Prostate gland (tissue), 2 donors: ENCODE results near the gene JARID2. TPM values are rescaled to one million over a fixed set of nuclear protein-coding genes. Genes with fewer than 3 reads are reported as not detected.
A peak's percentile ranks its signal among the peaks of the same experiment; 100 is the strongest.

Experiments used
- DNase-seq: peaks from one replicate; pipeline ENCODE4 v3.0.0-alpha.2; 2019; ENCODE audit warnings: low spot score
- H3K27ac ChIP-seq, 2 donors: fragments of 200-600 bp; sonication (generic); 2 replicates each; pipeline ENCODE4 v1.5.1; 2017 to 2019
- H3K27me3 ChIP-seq: fragments of 200-600 bp; sonication (generic); replicated peaks from 2 replicates; pipeline ENCODE4 v1.5.1; 2019; ENCODE audit not compliant: insufficient read depth
- H3K36me3 ChIP-seq, 2 donors: fragments of 200-600 bp; sonication (generic); 1 replicate in 1 of 2; 2 replicates in 1 of 2; pipeline versions ENCODE4 v1.5.1 to v1.8.1; 2017 to 2019
- H3K4me1 ChIP-seq: fragments of 200-600 bp; sonication (generic); replicated peaks from 2 replicates; pipeline ENCODE4 v1.5.1; 2019
- H3K4me3 ChIP-seq, 2 donors: fragments of 200-600 bp; sonication (generic); 2 replicates each; pipeline ENCODE4 v1.5.1; 2017 to 2019
- H3K9me3 ChIP-seq: fragments of 200-600 bp; sonication (generic); 2 replicates; pipeline ENCODE4 v1.5.1; 2017
- POLR2A ChIP-seq: fragments of 450-650 bp; IDR thresholded peaks from one replicate; pipeline ENCODE4 v1.6.1; 2016; ENCODE audit warnings: antibody characterized with exemption, mild to moderate bottlenecking
- POLR2AphosphoS5 ChIP-seq: sonication (generic); formaldehyde crosslinking; IDR thresholded peaks from one replicate; pipeline ENCODE4 v1.6.1; 2017; ENCODE audit warnings: antibody characterized with exemption
- WGBS: methylation state at CpG from one replicate; pipeline ENCODE4 v1.1.5; 2018; 5-methylcytosine and 5-hydroxymethylcytosine counted together
- intact Hi-C: fragments of 100-400 bp; cut with DNase I; formaldehyde crosslinking; loops from one replicate; pipeline ENCODE4 v1.14.2; 2022
- total RNA-seq, 2 donors: library from RNA; depleted of rRNA; stranded (reverse); fragments of >200 nt; gene quantifications; one replicate each; pipeline ENCODE4 v1.1.0, GENCODE V29; 2016
- TF ChIP-seq, protein P1 (sequence below), 4 experiments: fragments of 200-600 bp in 2 of 4; fragments of 450-650 bp in 2 of 4; sonication (generic) in 2 of 4; IDR thresholded peaks; 1 replicate in 3 of 4; 2 replicates in 1 of 4; pipeline ENCODE4 v1.5.1; 2016 to 2019; ENCODE audit warnings: antibody characterized with exemption in 4 of 4, mild to moderate bottlenecking in 2 of 4, moderate library complexity in 2 of 4

The JARID2 gene
- total RNA-seq, 2 donors from 2014 or later, result 7.7 to 35.4 TPM

DNA sequence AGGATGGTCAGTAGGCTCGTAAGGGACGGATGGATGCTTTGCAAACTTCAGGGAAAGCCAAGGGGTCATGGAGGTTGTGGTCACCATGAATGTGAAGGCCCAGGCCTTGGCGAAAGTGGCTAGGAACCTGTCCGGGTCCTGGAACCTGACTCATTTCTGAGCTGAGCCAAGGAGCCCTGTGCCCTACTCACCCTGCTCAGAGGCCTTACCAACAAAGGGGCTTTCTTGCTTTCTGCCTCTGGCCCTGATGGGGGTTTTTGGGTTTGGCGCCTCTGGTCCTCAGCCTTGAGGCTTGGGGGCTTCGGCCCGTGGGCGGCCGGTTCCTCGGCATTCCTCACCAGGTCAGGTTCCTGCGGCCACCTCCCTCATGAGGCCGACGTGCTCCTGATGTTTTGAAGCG, 261.9 kb downstream of the JARID2 start:
- intact Hi-C loops, result no loop called here
- peaks cover 19% of the 10 kb centered on the region for H3K4me1 ChIP-seq
- no peak for TF ChIP-seq POLR2A
- TF ChIP-seq POLR2AphosphoS5, result no peak
- 94% methylated on average over 14 of the region's 14 CpGs for WGBS
- no peaks in the 10 kb centered on the region for H3K27me3 ChIP-seq
- no peak for DNase-seq
- H3K4me3 ChIP-seq, result no peak overlapping the region
- H3K9me3 ChIP-seq, result no peaks in the 10 kb centered on the region
- no peaks in the 10 kb centered on the region for H3K36me3 ChIP-seq
- no peak overlapping the region for H3K27ac ChIP-seq

DNA sequence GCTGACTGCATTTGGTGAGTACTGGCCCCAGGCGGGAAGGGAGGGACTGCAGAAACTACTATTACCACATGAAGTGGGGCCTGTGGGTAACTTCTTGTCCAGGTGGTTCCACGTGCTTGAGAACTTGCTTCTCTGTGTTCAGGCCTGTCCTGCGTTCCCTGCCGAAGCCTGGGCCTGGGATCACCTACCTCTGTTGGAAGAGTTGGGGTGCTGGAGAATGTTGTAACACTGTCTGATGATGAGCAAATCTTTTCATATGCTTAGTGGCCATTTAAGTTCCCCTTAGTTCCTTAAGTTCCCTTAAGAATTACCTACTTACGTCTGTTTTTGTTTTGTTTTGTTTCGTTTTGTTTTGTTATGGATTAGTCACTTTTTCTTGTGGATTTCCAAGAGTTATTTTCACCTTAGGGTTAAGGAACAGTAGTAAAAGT, 262.6 kb downstream of the JARID2 start:
- no peaks in the 10 kb centered on the region for H3K9me3 ChIP-seq
- no peaks in the 10 kb centered on the region for H3K27me3 ChIP-seq
- DNase-seq, result no peak
- H3K4me3 ChIP-seq, result no peak overlapping the region
- 92% methylated on average over 6 of the region's 6 CpGs for WGBS
- H3K4me1 ChIP-seq, result peaks cover 19% of the 10 kb centered on the region
- H3K36me3 ChIP-seq, result no peaks in the 10 kb centered on the region
- H3K27ac ChIP-seq, result no peak overlapping the region
- TF ChIP-seq, protein P1, sequence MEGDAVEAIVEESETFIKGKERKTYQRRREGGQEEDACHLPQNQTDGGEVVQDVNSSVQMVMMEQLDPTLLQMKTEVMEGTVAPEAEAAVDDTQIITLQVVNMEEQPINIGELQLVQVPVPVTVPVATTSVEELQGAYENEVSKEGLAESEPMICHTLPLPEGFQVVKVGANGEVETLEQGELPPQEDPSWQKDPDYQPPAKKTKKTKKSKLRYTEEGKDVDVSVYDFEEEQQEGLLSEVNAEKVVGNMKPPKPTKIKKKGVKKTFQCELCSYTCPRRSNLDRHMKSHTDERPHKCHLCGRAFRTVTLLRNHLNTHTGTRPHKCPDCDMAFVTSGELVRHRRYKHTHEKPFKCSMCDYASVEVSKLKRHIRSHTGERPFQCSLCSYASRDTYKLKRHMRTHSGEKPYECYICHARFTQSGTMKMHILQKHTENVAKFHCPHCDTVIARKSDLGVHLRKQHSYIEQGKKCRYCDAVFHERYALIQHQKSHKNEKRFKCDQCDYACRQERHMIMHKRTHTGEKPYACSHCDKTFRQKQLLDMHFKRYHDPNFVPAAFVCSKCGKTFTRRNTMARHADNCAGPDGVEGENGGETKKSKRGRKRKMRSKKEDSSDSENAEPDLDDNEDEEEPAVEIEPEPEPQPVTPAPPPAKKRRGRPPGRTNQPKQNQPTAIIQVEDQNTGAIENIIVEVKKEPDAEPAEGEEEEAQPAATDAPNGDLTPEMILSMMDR (IDR thresholded peaks at IDR 0.05), result no peak
- TF ChIP-seq POLR2A (no peak), POLR2AphosphoS5 (no peak)
- intact Hi-C loops, result no loop called here

DNA sequence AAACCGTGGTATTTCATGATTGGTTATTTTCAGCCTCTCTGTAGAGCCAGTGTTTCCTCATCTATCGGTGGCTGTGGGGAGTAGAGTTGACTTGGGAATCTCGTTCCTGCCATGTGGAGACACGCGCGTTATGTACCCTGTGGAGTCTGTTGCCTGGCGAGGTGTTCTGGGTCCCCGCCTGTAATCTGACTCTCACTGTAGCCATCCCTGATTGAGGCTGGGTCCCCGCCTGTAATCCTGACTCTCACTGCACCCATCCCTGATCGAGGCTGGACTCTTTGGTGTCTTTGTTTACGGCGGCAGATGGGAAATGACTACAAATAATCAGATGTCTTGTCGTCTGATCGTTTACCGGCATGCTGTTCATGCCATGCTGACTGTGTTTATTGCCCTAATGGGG, 263.1 kb downstream of the JARID2 start:
- no peak for DNase-seq
- intact Hi-C loops, result no loop called here
- no peaks in the 10 kb centered on the region for H3K36me3 ChIP-seq
- no peaks in the 10 kb centered on the region for H3K9me3 ChIP-seq
- no peak overlapping the region for H3K27ac ChIP-seq
- no peak overlapping the region for H3K4me3 ChIP-seq
- peaks cover 17% of the 10 kb centered on the region for H3K4me1 ChIP-seq
- no peak for TF ChIP-seq POLR2AphosphoS5
- TF ChIP-seq, protein P1 (IDR thresholded peaks at IDR 0.05), result no peak
- no peak for TF ChIP-seq POLR2A
- H3K27me3 ChIP-seq, result no peaks in the 10 kb centered on the region
- 82% methylated on average over 15 of the region's 15 CpGs for WGBS

DNA sequence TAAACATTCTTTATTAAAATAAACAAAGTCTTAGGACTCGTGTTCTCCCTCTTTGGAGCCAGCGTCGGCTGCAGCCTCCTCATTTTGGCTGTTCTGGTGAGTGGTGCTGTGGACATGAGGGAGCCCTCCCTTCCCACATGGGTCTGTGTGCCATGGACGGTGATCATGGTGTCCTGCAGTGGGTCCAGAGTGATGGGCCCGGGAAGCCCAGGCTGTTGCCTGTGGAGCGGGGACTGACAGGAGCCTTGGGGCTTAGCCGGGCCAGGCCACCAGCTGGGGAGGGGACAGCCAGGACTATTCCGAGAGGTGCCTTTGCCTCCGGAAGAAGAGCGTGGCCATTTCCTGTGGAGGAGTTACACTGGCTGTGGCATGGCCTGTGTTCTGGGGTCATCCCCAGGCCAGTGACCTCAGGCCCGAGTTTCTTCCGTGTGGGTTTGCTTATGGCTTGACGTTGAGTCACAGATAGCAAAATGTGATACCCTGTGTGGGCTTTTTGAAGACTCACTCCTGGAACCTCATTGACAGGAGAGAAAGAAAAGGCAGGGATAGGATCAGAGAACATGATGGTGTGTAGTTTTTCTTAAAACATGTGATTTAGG, 263.6 kb downstream of the JARID2 start:
- H3K4me3 ChIP-seq, result no peak overlapping the region
- DNase-seq, result no peak
- no peaks in the 10 kb centered on the region for H3K9me3 ChIP-seq
- no peaks in the 10 kb centered on the region for H3K27me3 ChIP-seq
- H3K27ac ChIP-seq, result no peak overlapping the region
- intact Hi-C loops, result no loop called here
- peaks cover 12% of the 10 kb centered on the region for H3K4me1 ChIP-seq
- no peak for TF ChIP-seq POLR2AphosphoS5
- H3K36me3 ChIP-seq, result no peaks in the 10 kb centered on the region
- 75% methylated on average over 13 of the region's 13 CpGs for WGBS

DNA sequence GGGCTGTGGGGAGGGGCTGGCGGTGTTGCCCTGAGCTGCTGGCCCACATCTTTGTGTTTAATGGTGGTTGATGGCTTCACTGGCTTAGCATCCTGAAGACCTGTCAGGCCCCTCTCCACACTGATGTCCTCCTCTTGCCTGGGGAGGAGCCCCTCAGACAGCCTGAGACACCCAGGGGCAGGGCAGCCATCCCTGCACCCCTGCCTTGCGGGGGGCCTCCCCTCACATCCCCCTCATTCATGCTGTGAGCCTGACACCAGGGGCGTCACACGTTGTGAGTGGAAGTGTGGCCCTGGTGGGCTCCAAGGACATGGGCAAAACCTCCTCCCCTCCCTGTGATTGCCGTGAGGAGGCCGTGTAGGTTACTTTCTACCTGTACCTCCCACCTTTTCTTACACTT, 264.3 kb downstream of the JARID2 start:
- Histone ChIP-seq H3K9me3 (no peaks in the 10 kb centered on the region), H3K27ac (no peak overlapping the region), H3K36me3 (no peaks in the 10 kb centered on the region), H3K4me1 (peaks cover 10% of the 10 kb centered on the region), H3K4me3 (no peak overlapping the region), H3K27me3 (no peaks in the 10 kb centered on the region)
- intact Hi-C loops, result no loop called here
- 97% methylated on average over 6 of the region's 6 CpGs for whole genome bisulfite sequencing
- DNase-seq, result no peak
- no peak for TF ChIP-seq POLR2A
- TF ChIP-seq POLR2AphosphoS5, result no peak
- TF ChIP-seq, protein P1 (IDR thresholded peaks at IDR 0.05), result no peak

DNA sequence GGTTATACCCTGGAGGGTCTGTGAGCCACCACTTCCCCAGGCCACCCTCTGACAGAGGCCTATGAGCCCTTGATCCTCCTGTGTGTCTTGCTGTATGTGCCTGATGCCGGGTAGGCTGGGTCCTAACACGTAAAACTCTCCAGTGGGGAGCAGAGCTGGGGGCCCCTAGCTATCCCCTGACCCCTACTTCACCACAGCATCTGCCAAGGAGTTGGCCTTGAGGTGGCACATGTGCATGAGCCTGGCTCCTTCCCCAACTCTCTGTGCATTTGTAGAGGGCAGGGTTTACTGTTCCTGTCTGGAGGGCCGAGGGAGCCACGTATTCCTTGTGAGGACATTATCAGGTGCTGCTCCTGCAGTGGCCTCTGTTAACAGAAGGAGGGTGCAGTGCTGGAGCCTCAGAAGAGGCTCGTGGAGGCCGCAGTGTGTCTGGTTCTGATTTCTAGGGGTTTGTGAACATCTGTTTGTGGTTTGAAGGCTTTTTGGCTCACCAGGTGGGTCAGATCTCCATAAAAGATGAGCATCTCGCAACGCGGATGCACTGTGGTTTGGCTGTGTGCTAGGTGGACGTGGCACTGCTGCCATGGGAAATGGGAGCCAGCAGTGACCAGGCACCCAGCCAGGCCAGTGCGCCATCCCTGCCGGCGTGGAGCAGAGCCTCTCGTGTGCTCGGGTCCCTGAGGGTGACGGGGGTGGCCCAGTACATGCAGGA, 264.8 kb downstream of the JARID2 start:
- intact Hi-C loops, result no loop called here
- no peaks in the 10 kb centered on the region for H3K27me3 ChIP-seq
- peaks cover 4% of the 10 kb centered on the region for H3K4me1 ChIP-seq
- 56% methylated on average over 10 of the region's 16 CpGs for WGBS
- H3K27ac ChIP-seq, result no peak overlapping the region
- peak; percentile 14 for DNase-seq
- no peaks in the 10 kb centered on the region for H3K9me3 ChIP-seq
- H3K4me3 ChIP-seq, result no peak overlapping the region
- no peaks in the 10 kb centered on the region for H3K36me3 ChIP-seq
- TF ChIP-seq POLR2AphosphoS5, result no peak
